ENCODE measurements around the gene C1orf167.

DNA sequence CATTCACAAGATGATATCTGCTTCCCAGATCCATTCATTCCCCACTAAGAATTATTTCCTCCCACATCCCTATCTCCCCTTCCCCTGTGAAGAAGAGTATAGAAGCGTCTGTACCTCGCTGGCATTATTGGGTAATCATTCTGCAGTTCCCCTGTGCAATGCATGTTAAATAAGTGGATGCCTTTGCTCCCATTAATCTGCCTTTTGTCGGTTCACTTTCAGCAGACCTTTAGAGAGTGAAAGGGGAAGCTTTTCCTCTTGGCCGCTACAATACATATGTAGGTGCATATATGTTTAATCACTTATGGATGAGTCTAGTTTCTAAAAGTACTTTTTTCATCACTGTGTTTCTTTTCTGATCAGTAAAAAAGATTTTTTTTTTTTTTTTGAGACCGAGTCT is 51.0 kb downstream of the C1orf167 start:
- TF ChIP-seq ZNF274 (IDR thresholded peaks at IDR 0.05; ENCODE audit: low read depth, low read length) (no peak), YY1 (IDR thresholded peaks at IDR 0.05; ENCODE audit: insufficient read depth, insufficient read length) (no peak)

Measured in NT2/D1 (cell line).